Neutrophil (primary cell): ENCODE measurements around the gene ABLIM2.

ENCODE experiments used
- H3K27ac ChIP-seq: fragments of 200-600 bp; sonication (generic); 2 replicates; pipeline ENCODE4 v1.5.1; 2016; ENCODE audit warnings: mild to moderate bottlenecking, moderate library complexity
- H3K27me3 ChIP-seq: fragments of 200-600 bp; sonication (generic); 2 replicates; pipeline ENCODE4 v1.6.0; 2016; ENCODE audit warnings: mild to moderate bottlenecking
- H3K36me3 ChIP-seq: fragments of 200-600 bp; sonication (generic); 2 replicates; pipeline ENCODE4 v1.5.1; 2017
- H3K4me1 ChIP-seq, 2 experiments: fragments of 200-600 bp in 1 of 2; sonication (generic) in 1 of 2; 1 replicate in 1 of 2; 2 replicates in 1 of 2; pipeline versions ENCODE4 v1.5.1 to v1.6.1; 2013 to 2016; ENCODE audit warnings: low read depth in 1 of 2, low read length in 1 of 2, mild to moderate bottlenecking in 1 of 2, moderate library complexity in 1 of 2; ENCODE audit not compliant: control insufficient read depth in 1 of 2, insufficient read depth in 1 of 2
- H3K4me3 ChIP-seq, 2 experiments: fragments of 200-600 bp in 1 of 2; sonication (generic) in 1 of 2; 1 replicate in 1 of 2; 2 replicates in 1 of 2; pipeline ENCODE4 v1.5.1; 2013 to 2016; ENCODE audit warnings: low read depth in 1 of 2, low read length in 1 of 2, mild to moderate bottlenecking in 1 of 2, moderate library complexity in 1 of 2
- H3K9me3 ChIP-seq: fragments of 200-600 bp; sonication (generic); 2 replicates; pipeline ENCODE4 v1.5.1; 2016
- CTCF ChIP-seq: fragments of 200-600 bp; sonication (generic); IDR thresholded peaks from 2 replicates; pipeline ENCODE4 v1.5.1; 2016; ENCODE audit warnings: antibody characterized with exemption

ABLIM2 gene

DNA sequence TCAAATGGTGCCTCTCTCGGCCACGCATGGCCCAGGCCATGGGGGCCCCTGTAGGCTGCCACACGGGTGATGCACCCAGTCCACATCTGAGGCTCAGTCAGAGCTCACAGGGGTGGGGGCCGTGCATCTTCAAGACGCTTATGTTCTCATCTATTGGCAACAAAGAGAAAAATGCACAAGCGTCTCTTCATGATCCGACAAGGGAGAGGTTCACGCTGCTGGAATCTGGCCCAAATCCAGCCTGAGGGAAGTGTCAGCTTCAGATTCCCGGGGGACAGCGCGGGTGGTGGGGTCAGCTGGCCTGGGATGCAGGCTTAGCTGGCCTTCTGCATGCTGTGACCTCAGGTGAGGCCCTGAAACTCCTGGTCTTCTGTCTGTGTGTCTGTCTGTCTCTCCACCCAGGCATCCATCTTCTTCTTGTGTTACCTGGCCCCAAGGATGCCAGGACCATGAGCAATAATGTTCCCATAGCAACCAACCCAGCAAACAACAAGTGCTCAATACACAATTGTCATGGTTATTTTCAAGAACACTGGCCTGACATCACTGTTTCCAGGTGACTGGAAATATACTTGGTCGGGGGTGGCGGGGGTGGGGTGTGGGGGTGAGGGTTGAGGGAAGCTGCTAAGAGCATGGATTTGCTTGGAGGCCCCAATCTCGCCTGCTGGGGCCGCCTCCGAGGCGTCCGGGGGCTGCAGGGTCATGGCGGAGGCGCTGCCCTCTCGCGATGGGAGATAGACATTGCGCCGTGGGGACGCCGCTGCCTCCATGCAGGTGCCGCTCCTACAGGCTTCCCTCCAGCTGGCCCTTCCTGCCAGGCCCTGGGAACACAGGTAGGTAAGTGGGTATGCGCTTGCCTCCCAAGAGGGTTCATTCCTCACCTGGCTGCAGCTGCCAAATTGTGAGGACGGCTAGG is 48.3 kb downstream of the ABLIM2 start:
- Histone ChIP-seq H3K27ac (no peak overlapping the region), H3K27me3 (peaks cover 49% of the 10 kb centered on the region), H3K4me3 (no peak overlapping the region), H3K9me3 (no peaks in the 10 kb centered on the region), H3K4me1 (no peaks in the 10 kb centered on the region), H3K36me3 (no peaks in the 10 kb centered on the region)
- TF ChIP-seq CTCF = no peak

DNA sequence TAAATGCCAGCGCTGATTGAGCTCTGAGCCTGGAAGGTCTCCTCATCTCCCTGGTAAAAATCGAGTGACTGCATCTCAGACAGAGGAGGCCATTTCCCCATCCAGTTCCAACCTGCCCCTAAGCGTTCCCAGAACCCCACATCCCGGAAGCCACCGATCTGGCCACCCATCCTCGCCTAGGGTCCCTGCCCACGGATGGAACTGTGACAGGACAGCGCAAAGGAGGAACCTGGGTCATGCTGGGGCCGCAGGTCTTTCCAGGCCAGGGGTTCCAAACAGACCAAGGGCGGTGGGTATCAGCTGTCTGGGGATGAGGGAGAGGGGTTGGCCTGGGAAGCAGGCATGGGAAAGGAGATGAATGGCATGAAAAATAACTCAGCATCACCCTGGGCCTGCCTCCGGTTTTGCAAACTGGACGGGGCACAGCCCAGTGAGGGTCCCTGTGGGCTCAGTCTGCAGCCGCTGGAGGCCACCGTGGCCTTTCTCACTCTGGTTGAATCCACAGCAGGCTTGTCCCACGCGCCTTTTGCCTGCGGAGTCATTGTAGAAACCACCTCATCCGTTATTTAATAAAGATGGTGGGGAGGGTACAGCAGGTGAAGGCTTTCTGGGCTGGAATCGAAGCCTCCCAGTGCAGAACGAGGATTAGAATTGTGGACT is 49.1 kb downstream of the ABLIM2 start:
- no peaks in the 10 kb centered on the region for H3K36me3 ChIP-seq
- no peaks in the 10 kb centered on the region for H3K9me3 ChIP-seq
- H3K4me3 ChIP-seq = no peak overlapping the region
- H3K27ac ChIP-seq = no peak overlapping the region
- no peaks in the 10 kb centered on the region for H3K4me1 ChIP-seq
- no peak for TF ChIP-seq CTCF
- H3K27me3 ChIP-seq = peaks cover 47% of the 10 kb centered on the region

DNA sequence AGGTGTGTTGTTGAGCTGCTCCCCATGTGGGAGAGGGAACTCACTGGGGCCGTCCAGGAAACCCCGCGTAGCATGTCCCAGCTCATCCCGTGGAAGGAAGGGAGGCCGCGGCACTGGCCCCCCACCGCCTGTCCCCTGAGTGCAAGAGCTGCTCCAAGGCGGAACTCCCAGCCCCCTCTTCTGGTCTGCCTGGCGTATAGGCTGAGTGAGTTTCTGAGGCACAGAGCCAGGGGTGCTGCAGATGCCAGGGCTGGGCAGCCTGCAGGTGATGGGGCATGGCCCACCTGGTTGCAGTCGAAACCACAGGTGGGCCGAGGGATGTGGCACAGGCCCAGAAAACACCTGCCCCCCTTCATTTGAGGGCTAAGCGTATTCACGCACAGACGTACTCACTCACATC is 49.6 kb downstream of the ABLIM2 start:
- no peaks in the 10 kb centered on the region for H3K4me1 ChIP-seq
- no peaks in the 10 kb centered on the region for H3K36me3 ChIP-seq
- H3K9me3 ChIP-seq = no peaks in the 10 kb centered on the region
- no peak for TF ChIP-seq CTCF
- H3K4me3 ChIP-seq = no peak overlapping the region
- H3K27ac ChIP-seq = no peak overlapping the region
- peaks cover 43% of the 10 kb centered on the region for H3K27me3 ChIP-seq

DNA sequence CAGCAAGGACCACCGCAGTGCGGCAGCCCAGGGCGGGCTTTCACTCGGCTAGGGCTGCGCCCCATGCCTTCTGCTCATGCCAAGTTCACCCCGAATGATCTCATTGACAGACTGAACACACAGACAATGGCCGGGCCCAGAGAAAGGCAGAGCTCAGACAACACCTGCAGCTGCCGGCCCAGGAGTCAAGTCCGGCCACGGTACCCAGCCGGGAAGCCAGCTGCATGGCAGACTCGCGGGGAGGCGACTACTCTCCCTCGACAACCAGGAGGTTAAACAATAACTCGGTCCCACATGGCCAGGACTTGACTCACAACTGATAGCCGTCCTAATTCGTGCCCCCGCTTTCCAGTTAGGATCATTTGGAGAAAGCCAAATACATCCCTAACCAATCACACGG is 50.4 kb downstream of the ABLIM2 start:
- no peak overlapping the region for H3K27ac ChIP-seq
- peaks cover 37% of the 10 kb centered on the region for H3K27me3 ChIP-seq
- H3K9me3 ChIP-seq = no peaks in the 10 kb centered on the region
- no peaks in the 10 kb centered on the region for H3K36me3 ChIP-seq
- no peak overlapping the region for H3K4me3 ChIP-seq
- H3K4me1 ChIP-seq = no peaks in the 10 kb centered on the region
- no peak for TF ChIP-seq CTCF

GRCh38 chr4:8107146-8107657 is 51.4 kb downstream of the ABLIM2 start:
- Histone ChIP-seq H3K27ac (no peak overlapping the region), H3K9me3 (no peaks in the 10 kb centered on the region), H3K4me3 (no peak overlapping the region), H3K4me1 (no peaks in the 10 kb centered on the region), H3K27me3 (peaks cover 29% of the 10 kb centered on the region), H3K36me3 (no peaks in the 10 kb centered on the region)
- no peak for TF ChIP-seq CTCF
